WTC11 (cell line): Measurements from ENCODE around the gene NEMP2.

Experiments
- AR ChIP-seq: fragments of 250-450 bp; sonication (Bioruptor Pico); IDR thresholded peaks from 2 replicates; pipeline ENCODE4 v1.9.0; 2021; ENCODE audit warnings: mild to moderate bottlenecking
- CDX4 ChIP-seq: fragments of 250-450 bp; sonication (Bioruptor Pico); IDR thresholded peaks from 2 replicates; pipeline ENCODE4 v1.9.0; 2021; ENCODE audit warnings: moderate library complexity, mild to moderate bottlenecking, inconsistent platforms, borderline replicate concordance
- CTCF ChIP-seq: fragments of 200-600 bp; IDR thresholded peaks from 2 replicates; pipeline ENCODE4 v1.8.0; 2022; ENCODE audit warnings: antibody characterized with exemption
- FOXK1 ChIP-seq: sonication (generic); formaldehyde crosslinking; IDR thresholded peaks from 2 replicates; pipeline ENCODE4 v1.8.0; 2022; ENCODE audit warnings: mild to moderate bottlenecking, moderate library complexity, missing genetic modification reagents
- IRF2 ChIP-seq: sonication (generic); formaldehyde crosslinking; IDR thresholded peaks from 2 replicates; pipeline ENCODE4 v1.8.0; 2022; ENCODE audit warnings: low read depth, missing genetic modification reagents, borderline replicate concordance
- MAX ChIP-seq: sonication (generic); formaldehyde crosslinking; IDR thresholded peaks from 2 replicates; pipeline ENCODE4 v1.8.0; 2022; ENCODE audit warnings: mild to moderate bottlenecking, missing genetic modification reagents
- MYBL2 ChIP-seq: sonication (generic); formaldehyde crosslinking; IDR thresholded peaks from 2 replicates; pipeline ENCODE4 v1.8.1; 2023; ENCODE audit warnings: mild to moderate bottlenecking, moderate library complexity, missing genetic modification reagents
- NFATC4 ChIP-seq: fragments of 250-450 bp; sonication (Bioruptor Pico); IDR thresholded peaks from 2 replicates; pipeline ENCODE4 v1.9.0; 2021; ENCODE audit warnings: mild to moderate bottlenecking
- OVOL2 ChIP-seq: fragments of 250-450 bp; sonication (Bioruptor Pico); IDR thresholded peaks from 2 replicates; pipeline ENCODE4 v1.9.0; 2021; ENCODE audit warnings: mild to moderate bottlenecking, borderline replicate concordance
- RELA ChIP-seq: sonication (generic); formaldehyde crosslinking; IDR thresholded peaks from 2 replicates; pipeline ENCODE4 v1.8.1; 2022; ENCODE audit warnings: missing genetic modification reagents, mild to moderate bottlenecking, borderline replicate concordance
- USF2 ChIP-seq: sonication (generic); formaldehyde crosslinking; IDR thresholded peaks from 2 replicates; pipeline ENCODE4 v1.8.1; 2023; ENCODE audit warnings: mild to moderate bottlenecking, missing genetic modification reagents, moderate library complexity
- ZNF416 ChIP-seq: fragments of 250-450 bp; sonication (Bioruptor Pico); IDR thresholded peaks from 2 replicates; pipeline ENCODE4 v1.9.0; 2021; ENCODE audit warnings: mild to moderate bottlenecking, inconsistent platforms

GRCh38 chr2:190519975-190520767 is 14.4 kb downstream of the NEMP2 start:
- TF ChIP-seq FOXK1 (no peak), RELA (CRISPR knock-in tag) (no peak), OVOL2 (CRISPR knock-in tag) (no peak), CTCF (no peak), CDX4 (CRISPR knock-in tag) (no peak), ZNF416 (CRISPR knock-in tag) (no peak), IRF2 (no peak), MYBL2 (CRISPR knock-in tag) (no peak), NFATC4 (CRISPR knock-in tag) (no peak), MAX (CRISPR knock-in tag) (no peak), USF2 (CRISPR knock-in tag) (no peak), AR (CRISPR knock-in tag) (no peak)
